Fibroblast of peridontal ligament (primary cell): ENCODE results near the gene IARS2.
"Not testable (repeated sequence)": the region's sequence is repeated elsewhere in the genome, so short reads cannot be mapped to it uniquely, and the experiment has no call there.

ENCODE experiments used
- DNase-seq: peaks from one replicate; pipeline ENCODE4 v3.0.0-alpha.2; 2010; ENCODE audit errors: extremely low read depth

IARS2 gene

DNA sequence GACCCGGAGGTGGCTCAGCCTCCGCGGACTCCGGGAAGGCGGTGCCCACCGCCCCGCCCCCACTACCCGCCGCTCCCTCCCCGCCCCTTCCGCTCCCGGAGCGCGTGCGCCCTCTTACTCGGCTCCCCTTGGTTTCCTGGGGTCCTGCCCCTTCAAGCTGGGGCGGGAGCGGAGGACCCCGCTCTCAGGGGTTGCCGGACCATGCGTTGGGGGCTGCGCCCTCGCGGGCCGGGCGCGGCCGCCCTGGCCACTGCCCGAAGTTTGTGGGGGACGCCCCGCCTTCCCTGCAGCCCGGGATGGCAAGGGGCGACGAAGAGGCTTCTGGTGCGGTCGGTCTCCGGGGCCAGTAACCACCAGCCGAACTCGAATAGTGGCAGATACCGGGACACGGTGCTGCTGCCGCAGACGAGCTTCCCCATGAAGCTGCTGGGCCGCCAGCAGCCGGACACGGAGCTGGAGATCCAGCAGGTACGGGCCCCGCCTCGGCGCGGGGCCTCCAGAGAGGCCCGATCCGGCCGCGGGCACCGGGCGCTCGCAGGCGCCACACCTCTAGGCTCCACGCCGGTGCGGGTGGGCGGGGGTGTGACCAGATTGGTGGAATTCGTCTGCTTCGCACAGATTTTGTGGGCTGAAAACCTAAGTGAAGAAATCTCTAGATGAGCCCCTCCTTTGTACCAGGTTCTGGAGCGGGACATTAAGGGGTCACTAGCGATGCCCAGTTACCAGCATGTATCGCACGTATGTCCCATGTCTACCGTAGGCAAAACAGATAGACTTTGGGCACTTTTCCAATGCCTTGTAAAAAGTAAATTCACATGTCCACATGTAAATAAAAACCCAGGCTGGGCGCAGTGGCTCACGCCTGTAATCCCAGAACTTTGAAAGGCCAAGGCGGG, at the start of gene IARS2:
IARS2 (plus strand) TSS at position 117 of the 896 bp plus-strand sequence; CDS start at position 202, 85 bp downstream.
- DNase-seq, result peak; percentile 29

DNA sequence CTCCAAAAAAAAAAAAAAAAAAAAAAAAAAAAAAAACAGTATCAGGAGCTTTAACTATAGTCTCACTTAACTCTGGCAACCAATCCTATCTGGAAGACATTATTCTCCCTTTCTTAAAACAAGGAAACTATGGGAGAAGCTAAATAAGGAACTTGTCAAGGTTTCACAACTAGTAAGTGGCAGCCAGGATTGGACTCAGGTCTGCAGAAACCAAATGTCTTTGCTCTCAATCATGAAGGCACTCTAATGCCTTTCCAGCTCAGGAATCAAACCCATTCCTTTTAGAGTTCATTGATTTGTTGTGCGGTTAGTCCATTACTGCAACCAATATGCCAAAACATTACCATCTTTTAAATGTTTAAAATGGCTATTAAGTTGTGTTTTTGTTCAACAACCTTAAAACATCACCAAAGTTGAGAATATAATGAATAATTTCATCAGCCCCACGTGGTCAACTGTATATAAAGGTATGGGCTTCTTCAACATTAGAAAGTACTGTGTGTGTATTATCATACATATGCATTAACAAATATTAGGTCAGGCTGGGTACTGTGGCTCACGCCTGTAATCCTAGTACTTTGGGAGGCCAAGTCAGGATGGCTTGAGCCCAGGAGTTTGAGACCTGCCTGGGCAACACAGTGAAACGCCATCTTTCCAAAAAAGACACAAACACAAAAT, 49.1 kb upstream of the IARS2 start:
- DNase-seq, result peak; percentile 14

GRCh38 chr1:220045356-220046051, 48.4 kb upstream of the IARS2 start:
- peak; percentile 28 for DNase-seq

GRCh38 chr1:220046052-220046930, 47.6 kb upstream of the IARS2 start, which contains the start of gene EPRS1:
EPRS1 (minus strand) TSS chr1:220046505; CDS start chr1:220046388, 117 bp downstream.
- DNase-seq, result peak; percentile 97

- DNase-seq, result no peak
Measured at GRCh38 chr1:220056374-220056773, 37.6 kb upstream of the IARS2 start.

DNA sequence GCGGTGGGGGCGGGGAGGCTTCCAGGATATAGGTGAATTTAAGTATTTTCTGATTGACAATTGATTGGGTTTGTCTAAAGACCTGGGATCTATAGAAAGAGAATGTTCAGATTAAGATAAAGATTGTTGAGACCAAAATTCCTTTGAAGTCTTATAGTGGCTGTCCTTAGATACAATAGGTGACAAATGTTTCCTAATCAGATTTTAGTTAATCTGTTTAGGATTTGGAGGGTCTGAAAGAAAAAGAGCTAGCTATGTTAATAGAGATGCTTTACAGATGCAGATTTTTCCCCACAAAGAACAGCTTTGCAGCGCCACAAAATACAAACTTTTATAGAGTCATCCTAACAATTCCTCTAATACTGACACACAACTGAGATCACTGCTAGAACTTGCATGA, 33.1 kb upstream of the IARS2 start:
- no peak for DNase-seq

GRCh38 chr1:220062629-220063028, 31.3 kb upstream of the IARS2 start:
- DNase-seq, result no peak

- DNase-seq, result peak; percentile 7
Measured at GRCh38 chr1:220067269-220068204, 26.4 kb upstream of the IARS2 start.

GRCh38 chr1:220076861-220077762, 16.8 kb upstream of the IARS2 start:
- no peak for DNase-seq

DNA sequence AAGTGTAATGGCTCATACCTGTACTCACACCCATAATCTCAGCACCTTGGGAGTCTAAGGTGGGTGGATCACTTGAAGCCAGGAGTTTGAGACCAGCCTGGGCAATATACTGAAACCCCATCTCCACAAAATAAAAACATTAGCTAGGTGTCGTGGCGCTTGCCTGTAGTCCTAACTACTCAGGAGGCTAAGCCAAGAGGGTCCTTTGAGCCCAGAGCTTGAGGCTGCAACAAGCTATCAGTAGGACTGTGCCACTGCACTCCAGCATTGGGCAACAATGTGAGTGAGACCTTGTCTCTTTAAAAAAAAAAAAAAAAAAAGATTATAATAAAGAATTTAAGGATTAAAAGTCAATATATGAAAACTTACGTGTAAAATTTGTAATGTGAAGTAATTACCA, 16.0 kb upstream of the IARS2 start:
- DNase-seq, result no peak

- no peak for DNase-seq
Measured at GRCh38 chr1:220084460-220084859, 9.5 kb upstream of the IARS2 start.

DNA sequence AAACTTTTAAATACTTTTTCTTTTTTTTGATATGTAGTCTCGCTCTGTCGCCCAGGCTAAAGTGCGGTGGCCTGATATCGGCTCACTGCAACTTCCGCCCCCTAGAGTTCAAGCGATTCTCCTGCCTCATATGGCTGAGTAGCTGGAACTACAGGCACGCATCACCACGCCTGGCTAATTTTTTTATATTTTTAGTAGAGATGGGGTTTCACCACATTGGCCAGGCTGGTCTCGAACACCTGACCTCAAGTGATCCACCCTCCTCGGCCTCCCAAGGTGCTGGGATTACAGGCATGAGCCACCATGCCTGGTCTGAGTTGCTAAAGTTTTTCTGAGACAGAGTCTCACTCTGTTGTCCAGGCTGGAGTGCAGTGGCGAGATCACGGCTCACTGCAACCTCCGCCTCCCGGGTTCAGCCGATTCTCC, 7.7 kb upstream of the IARS2 start:
- not testable (repeated sequence) for DNase-seq

DNA sequence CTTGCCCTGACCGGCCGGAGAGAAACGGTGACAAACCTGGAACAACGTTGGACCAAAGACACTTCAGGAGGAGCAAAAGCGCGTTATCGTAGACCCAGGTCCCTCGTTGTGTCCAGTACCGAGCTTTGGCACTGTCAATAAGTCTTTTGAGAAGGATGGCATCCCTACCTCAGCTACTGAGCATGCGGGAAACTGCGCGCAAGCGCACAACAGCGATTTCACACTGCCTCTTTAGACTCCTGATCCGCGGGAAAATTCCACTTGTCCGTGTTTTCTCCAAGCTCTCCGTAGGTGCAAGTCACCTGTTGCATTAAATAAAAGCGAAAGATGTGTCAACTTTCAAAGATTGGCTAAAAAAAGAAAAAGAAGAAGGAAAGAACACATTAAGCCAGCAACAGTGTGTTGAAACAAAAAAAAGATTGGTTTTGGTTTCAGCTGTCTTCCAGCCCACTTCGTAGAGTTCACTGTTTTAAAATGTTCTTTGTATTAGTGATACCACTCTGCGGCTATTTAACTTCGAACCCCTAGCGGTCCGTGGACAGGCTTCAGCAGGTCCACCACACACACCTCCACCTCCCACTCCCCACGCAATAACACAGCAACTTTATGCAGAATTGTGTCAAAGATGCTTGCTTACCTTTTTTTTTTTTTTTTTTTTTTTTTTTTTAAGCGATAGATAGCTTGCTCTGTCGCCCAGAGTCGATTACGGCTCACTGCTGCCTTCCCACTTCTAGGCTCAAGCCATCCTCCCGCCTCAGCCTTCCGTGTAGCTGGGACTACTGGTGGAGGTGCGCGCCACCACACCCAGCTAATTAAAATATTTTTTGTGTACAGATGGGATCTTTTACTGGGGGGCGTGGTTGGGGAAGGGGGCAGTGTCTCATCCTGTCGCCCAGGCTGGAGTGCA, 4.0 kb upstream of the IARS2 start, which contains the start of gene BPNT1:
BPNT1 (minus strand) TSS at position 139 of the 907 bp plus-strand sequence. CDS start 9,942 bp downstream, outside the sequence.
- peak; percentile 96 for DNase-seq

DNA sequence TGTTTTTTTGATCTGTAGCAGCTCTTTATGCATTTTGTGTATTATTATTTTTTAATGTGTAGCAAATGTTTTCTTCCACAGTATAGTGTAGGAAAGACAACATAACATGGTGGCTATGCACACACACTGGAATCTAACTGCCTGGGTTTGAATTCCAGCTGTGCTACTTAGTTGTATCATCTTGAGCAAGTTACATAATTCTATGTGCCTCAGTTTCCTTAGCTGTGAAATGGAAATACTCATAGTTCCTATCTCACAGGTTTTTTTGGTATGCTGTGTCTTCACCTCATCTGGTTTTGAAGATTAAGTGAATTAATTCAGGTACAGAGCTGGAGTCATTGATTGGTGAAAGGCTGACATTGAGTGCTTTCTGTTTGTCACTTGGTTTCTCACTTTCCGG, 1.2 kb upstream of the IARS2 start:
- DNase-seq, result no peak

DNA sequence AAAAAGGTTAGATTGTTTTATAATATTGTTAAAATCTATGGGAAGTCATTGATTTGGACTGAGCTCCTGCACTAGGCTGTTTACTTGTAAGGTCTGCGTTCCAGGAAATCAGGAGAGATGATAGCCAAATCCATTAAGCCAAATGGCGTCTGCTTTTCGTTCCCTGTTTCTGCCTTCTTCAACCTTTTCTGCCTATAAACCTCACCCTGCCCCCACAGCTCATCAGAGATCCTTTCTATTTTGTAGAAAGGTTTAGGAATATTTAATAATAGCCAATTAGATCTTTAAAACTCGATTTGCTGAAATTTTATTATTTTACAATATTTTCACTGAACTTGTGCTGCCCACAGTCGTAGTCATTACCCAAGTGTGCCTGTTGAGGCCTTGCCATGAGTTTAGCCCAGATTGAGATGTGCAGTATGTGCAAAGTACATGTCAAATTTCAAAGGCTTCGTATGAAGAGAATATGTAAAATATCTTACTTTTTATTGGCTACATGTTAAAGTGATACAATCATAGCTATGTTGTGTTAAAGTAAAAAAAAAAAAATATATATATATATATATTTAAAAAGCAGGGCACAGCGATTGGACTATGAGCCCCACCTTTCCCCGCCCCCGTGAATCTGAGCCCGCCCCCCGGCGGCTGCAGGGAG, 444 bp upstream of the IARS2 start:
- DNase-seq, result peak; percentile 72

- DNase-seq, result no peak
Measured at GRCh38 chr1:220099826-220100225, 5.9 kb downstream of the IARS2 start.

DNA sequence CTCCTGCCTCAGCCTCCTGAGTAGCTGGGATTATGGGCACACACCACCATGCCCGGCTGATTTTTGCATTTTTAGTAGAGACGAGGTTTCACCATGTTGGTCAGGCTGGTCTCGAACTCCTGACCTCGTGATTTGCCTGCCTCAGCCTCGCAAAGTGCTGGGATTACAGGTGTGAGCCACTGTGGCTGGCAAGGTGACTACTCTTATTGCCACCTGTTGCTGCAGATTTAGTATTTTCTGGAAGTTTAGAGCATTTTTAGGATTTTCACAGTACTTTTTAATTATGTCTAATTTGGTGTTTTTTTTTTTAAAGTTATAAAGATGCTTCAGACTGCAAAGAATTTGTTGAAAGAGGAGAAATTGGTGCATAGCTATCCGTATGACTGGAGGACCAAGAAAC, 16.5 kb downstream of the IARS2 start:
- not testable (repeated sequence) for DNase-seq
